Activated CD4-positive, alpha-beta T cell treated with anti-CD3 and anti-CD28 coated beads, Interleukin-2, amount 50 U/mL, for 1 hour (primary cell): Measurements from ENCODE around the gene SLC6A9.

Experiments
- DNase-seq: peaks from one replicate; pipeline ENCODE4 v3.0.0-alpha.2; 2020

The SLC6A9 gene

DNA sequence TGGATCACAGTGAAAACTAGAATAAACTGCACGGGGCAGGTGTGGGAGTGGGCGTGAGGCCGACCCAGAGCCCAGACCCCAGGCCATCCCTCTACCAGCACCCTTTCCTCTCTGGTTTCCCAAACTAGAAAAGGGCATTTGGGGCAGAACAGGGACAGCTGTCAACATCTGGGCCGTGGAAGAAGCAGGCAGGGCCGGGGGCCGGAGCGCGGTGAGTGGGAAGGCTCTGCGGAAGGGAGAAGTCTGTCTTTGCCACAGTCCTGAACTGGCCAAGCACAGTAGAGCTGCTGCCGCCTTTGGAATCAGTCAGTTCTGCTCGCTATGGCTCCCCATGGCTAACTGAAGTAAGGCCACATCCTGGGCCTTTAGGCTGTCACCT lies 33.3 kb downstream of the SLC6A9 start:
- no peak for DNase-seq

DNA sequence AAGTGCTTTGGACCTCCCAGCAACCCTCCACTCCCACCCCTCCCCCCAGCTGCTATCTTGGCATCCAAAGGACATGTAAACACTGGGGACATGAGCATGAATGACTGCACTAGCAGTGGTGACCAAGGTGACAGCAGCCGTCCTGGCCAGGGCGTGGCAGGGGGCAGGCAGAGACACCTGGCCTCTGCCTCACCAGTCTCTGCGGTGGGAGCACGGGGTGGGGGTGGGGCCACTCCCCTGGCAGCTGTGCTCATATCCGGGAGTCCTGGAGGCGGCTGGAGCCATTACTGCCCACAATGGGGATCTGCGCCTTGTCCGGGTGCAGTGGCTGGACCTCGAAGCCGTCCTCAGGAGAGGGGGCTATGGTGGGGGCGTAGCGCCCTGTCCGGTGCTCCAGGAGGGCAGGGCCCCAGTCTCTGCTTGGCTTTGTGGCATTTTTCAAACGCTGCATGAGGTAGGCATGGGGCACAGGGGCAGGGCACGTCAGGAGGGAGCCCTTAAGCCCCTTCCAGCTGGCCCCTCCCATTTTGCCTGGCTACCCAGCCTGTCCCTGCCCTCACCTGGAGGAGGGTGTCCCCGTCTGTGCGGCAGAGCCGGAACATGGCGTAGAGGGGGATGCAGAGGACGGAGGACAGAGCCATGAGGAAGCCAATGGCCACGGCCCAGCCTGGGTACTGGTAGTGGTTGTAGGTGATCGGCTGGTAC lies 33.8 kb downstream of the SLC6A9 start:
- DNase-seq, result no peak

DNA sequence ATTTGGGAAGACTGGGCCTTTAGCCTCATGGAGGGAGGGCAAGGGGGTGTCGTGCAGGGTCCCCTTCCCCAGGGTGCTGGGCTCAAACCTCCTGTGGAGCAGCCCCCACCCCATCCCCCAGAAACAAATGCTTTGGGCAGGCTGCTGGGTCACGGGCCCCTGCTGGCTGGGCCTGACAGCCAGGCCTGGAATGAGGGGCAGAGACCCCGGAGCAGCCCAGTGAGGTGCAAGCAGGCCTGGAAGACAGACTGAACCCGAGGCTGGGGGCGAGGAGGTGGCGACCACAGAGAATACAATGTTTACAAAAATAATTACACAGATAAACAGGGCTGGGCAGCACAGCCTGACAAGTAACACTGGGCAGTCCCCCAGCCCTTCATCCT lies 34.5 kb downstream of the SLC6A9 start:
- no peak for DNase-seq

DNA sequence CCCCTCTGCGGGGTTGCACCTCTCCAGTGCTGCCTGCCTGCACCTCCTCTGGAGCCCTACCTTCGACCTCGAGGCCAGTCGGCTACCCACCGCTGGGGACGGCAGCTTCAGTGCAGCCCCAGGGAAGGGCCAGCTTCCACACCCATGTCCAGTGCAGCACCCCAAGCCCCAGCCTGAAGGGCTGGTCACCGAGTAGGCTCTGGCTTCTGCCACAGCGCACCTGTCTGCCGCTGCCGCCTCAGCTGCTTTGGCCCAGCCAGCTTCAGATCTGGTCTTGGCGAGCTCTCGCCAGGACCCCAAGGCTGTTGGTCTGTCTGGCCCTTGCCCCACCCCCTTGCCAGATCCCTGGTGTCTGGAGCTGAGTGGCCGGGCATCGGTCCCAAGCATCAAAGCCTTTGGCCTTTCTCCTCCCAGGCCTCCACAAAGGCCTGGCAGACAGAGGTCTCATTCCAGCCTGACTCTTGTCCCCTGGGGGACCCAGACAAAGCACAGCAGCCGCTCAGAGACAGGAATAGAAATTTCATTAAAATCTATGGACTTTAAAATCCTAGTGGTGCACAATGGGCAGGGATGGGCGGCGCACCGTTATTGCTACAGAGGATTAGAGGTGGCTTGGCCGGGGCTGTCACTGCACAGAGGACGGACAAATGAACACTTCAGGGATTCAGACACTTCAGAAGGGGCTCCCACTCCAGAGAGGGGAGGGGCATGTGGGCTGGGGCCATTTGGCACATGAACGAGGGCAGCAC lies 35.1 kb downstream of the SLC6A9 start:
- DNase-seq, result no peak

DNA sequence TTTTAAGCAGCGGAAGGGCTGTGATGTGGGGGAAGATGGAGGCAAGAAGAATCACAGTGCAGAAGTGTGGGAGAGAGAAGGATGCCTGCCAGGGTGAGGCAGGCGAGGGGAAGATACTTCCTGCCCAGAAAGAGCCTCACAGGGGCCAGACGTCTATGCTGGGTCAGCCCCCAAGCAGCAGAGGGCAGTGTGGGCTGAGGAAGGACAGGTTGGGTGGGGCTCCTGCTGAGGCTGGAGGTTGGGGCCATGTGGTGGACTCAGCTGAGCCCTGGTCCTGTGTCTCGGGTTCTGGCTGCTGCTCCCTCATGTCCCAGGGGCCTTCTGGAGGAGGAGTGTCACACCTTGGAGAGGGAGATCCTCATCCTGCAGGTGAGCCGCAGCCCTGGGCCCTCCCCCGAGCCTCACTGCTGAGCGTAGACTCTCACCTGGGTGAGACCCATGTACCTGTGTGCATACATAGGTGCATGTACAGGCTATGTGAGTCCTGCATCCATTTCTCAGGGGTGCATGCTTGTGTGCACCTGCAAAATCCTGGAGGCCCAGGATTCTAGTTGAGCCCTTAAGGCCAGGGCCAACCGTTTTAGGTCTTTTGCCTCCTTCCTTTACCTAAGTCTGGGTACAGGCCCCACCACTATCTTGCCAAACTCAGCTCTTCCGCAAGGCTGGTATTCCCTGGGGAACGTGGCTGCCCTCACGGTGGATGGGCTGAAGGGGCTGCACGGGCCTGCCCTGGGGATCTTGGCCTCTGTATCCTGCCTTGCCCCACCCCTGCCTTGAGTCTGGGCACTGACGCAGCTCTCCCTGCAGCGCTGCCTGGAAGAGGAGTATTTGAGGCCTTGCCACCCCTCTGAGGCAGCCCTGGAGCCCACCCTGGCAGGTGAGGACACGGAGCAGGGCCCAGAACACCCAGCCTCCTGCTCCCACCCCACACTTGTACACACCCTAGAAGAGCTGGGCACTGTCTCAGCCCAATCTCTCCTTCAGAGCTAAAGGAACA lies 36.2 kb downstream of the SLC6A9 start:
- no peak for DNase-seq

DNA sequence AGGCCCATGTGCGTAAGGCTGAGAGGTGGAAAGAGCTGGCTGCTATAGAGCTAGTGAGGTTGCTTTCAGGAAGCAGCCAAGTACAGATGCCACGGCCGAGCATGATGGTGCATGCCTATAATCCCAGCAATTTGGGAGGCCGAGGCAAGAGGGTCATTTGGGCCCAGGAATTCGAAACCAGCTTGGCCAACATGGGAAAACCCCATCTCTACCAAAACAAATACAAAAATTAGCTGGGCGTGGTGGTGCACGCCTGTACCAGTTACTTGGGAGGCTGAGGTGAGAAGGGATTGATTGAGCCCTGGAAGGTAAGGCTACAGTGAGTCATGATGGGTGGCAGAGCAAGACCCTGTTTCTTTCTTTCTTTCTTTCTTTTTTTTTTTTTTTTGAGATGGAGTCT lies 37.2 kb downstream of the SLC6A9 start:
- no peak for DNase-seq

DNA sequence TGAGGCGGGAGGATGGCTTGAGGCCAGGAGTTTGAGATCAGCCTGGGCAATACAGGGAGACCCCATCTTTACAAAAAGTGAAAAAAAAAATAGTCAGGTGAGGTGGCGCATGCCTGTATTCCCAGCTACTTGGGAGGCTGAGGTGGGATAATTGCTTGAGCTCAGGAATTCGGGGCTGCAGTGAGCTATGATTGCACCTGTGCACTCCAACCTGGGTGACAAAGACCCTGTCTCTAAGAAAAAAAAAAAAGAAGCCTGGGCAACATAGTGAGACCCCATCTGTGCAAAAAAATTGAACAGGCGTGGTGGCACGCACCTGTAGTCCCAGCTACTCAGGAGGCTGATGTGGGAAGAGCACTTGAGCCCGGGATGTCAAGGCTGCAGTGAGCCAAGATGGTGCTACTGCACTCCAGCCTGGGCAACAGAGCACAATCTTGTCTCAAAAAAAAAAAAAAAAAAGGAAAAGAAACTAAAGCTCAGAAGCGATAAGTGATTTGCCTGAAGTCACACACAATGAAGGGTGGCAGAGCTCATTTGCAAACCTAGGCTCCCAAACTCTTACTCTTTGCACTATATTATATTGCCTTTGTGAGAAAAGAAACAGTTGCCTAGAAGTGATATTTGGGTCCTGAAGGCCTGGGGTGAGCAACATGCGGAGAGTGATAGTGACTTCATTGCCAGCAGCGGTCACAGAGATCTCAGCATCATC lies 37.9 kb downstream of the SLC6A9 start:
- DNase-seq, result no peak

DNA sequence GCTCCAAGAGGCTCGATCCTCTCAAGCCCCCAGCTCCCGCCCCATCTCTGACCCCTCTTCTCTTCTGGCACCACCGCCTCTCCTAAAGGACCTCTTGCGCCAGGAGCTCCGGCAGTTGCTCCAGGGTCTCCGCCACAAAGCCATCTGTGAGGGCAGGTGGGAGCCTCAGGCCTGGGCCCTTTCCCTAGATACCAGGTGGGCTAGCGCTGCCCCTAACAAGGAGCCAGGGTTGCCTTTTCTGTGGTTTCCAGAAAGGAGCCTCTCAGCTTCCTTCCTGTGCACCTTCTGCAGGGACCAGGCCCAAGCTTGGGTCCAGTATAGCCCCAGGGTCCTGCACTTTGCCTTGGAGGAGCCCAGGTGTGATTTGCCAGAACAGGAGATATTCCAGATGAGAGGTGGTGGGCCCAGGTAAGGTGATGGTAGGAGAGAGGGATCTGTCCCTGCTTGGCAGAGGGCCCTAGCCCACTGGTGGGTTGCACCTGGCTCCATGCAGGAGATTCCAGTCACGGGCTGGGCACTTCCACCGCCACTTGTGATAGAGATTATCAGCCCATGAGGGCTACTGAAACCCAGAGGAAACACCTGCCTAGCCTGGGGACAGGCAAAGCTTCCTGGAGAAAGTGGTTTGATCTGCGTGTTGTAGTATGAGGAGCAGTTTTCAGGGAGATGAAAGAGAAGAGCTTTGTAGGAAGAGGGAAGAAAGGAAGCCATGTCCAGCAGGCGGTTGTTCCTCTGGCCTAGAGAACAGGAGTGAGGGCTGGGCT lies 38.8 kb downstream of the SLC6A9 start:
- DNase-seq, result no peak

DNA sequence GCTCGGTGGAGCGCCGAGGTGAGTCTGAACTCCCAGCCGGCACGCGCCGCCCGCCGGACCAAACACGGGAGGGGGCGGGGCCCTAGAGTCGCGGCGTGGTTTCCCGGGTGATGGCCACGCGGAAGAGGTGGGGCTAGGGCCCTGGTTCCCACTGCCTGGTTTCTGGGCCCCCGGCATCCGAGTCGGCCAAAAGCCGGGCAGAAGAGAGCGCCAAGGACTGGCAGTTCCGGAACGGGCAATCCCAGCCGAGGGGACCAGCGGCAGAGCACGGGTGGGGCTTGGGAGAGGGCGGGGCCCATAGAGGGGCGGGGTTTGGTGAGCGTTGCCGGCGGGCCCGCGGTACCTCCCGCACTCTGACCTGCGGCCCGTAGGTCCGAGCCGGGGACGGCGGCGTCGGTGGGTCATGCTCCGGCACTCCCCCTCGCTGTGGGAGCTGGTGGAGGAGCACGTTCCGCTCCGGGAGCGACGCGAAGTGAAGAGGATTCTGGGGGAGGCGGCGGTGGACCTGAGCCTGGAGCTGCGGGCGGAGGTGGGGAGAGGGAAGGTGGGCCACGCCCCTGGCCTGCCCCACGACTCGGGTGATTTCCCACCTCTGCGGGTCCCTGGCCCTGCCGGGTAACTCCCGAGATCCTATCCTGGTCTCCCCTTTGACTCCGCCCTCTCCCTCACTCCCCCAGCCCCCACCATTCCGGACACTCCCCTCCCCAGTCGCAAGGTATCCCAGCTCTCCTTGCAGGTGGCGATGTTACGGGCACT lies 39.6 kb downstream of the SLC6A9 start, which contains the start of gene CCDC24:
TSS of gene CCDC24 (plus strand) at position 124 of the 756 bp plus-strand sequence. CDS start at position 404, 280 bp downstream.
- peak; percentile 66 for DNase-seq

DNA sequence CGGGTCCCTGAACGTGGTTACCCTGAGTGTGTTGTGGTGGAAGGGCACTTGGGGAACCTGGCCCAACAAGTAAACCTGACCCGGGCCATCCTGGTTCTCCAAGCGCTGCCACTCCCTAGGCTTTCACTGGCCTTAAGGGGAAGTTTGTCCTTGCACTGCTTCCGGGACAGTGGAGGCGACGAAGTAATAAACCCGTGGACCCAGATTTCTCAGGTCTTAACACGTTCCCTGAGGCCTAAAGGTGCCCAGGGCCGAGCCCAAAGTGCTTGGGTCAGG lies 40.1 kb downstream of the SLC6A9 start:
- no peak for DNase-seq

DNA sequence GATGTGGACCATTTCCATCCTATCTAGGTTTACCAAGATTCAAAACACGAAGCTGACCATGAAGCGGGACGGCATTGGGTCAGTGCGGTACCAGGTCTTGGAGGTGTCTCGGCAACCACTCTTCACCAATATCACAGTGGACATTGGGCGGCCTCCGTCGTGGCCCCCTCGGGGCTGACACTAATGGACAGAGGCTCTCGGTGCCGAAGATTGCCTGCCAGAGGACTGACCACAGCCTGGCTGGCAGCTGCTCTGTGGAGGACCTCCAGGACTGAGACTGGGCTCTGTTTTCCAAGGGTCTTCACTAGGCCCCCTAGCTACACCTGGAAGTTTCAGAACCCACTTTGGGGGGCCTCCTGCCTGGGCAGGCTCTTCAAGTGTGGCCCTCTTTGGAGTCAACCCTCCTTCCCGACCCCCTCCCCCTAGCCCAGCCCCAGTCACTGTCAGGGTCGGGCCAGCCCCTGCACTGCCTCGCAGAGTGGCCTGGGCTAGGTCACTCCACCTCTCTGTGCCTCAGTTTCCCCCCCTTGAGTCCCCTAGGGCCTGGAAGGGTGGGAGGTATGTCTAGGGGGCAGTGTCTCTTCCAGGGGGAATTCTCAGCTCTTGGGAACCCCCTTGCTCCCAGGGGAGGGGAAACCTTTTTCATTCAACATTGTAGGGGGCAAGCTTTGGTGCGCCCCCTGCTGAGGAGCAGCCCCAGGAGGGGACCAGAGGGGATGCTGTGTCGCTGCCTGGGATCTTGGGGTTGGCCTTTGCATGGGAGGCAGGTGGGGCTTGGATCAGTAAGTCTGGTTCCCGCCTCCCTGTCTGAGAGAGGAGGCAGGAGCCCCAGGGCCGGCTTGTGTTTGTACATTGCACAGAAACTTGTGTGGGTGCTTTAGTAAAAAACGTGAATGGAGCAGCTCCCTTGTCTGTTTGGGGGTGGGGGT lies 40.7 kb downstream of the SLC6A9 start:
- DNase-seq, result no peak

DNA sequence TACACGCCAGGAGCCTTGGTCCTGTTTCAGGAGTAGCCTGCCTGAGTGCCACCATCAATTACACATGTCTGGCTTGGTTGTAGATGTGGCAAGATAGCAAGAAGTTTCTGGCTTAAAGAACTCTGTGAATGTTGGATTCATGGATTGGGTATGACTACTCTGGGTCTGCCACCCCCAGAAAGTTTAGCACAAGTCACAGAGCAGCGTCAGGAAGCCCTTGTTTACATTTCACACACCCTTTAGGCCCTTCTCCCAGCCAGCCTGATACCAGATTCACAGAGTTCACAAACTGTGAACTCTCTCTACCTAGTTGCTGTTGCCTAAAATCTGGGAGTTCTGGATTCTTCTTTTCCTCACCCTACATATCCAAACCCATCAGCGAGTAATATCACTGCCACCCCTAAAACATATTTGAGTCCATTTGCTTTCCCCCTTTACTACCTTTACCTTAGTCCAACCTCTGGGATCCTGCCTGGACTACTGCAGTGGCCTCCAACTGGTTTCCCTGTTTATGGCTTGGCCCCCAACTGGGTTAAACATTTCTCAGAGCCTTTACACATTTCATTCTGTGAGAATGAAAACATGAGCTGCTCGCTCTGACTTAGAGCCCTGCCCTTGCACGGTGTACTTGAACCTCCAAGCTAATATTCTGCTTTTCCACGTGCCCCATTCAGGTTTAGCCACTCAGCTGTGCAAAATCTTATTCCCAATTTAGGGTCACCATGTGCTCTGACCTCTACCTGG lies 43.9 kb downstream of the SLC6A9 start:
- no peak for DNase-seq

DNA sequence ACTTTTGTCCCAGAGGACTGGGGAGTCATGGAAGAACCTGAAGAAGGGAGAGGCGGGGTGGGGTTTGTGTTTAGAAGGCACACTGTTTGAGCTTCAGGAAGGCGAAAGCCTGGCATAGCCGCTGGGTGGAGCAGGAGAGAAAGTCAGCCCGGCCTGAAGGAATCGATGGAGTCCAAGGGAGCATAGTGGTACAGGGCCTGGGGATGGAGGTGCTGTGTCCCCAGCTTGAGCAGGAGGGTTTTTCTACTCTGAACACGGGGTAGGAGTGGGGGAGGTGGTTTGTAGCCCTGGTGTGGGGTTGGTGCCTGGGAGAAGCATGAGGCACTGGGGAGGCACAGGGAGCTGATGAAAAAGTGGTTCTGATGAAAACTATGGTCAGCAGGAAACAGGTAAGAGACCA lies 44.5 kb downstream of the SLC6A9 start:
- no peak for DNase-seq

DNA sequence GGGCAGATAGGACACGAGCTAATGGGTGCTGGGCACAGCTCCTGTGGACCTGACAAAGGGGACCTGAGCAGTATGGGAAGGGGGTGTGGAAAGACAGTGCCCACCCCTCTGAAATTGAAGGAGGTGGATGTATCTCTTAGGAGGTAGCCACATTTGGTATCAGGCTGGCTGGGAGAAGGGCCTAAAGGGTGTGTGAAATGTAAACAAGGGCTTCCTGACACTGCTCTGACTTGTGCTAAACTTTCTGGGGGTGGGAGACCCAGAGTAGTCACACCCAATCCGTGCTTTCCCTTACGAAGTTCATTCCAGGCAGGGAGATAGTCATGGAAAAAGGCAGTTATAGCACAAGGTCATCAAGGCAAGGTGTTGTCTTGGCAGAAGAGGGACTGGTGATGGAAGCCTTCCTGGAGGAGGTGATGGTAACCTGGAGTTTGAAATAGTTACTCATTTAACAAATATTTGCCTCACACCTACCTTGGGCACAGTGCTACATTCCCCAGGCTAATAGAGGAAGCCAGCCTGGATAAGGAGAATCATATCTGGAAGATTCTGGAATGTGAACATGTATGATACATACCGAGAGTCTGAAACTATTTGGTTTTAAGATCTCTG lies 45.2 kb downstream of the SLC6A9 start:
- no peak for DNase-seq

DNA sequence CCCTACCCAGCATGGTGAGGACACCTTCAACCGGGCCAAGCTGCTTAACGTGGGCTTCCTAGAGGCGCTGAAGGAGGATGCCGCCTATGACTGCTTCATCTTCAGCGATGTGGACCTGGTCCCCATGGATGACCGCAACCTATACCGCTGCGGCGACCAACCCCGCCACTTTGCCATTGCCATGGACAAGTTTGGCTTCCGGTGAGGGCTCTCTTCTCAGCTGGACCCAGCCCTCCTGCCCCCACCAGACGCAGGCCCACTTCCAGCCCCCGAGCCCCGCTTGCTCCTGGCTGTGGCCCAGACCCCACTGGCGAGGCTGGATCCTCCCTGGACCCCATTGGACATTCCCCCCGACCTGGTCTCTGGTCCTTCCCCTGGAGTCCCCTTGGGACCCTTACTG lies 46.4 kb downstream of the SLC6A9 start:
- DNase-seq, result no peak

DNA sequence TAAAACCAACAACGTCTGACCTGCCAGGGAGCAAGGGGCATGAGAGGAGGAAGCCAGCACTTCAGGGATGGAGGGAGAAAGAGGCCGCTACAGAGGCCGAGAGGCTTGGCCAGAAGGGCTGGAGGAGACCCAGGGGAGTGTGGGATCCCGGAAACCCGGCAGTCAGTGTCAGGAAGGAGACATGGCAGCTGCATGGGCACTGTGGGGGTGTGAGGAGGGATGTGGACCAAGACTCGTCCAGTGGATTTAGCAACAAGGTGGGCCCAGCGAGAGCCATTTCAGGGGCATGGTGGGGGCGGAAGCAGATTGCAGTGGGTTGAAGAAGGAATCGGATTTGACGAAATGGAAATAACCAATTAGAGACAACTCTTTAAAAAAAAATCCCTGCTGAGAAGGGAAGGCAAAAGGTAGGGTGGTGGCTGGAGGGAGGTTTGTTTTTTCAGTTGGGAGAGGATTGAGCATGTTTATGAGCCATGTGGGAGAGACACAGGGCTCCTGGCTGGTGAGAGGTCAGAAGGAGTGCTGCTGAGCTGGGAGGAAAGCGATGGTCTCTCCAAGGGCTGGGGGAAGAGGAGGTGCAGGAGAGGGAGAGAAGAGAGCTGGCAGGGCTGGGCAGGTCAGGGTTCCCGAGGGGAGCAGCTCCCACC lies 47.9 kb downstream of the SLC6A9 start:
- DNase-seq, result no peak

DNA sequence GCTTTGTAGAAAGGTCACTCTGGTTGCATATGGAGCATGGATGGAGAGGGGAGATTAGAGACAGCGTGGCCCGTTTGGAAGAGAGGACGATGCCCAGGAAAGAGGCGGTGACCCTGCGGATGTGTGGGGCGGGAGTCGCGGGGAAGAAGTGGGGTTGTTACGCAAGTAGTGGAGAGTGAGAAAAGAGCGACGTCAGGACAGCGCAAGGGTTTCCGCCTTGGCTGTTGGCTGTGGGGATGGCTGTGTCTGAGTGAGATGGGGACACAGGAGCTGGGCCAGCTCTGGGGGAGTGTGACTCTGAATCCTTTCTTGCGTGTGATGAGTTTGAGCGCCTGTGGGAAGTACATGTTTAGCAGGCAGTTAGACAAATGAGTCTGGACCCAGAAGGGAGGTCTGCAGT lies 48.5 kb downstream of the SLC6A9 start:
- DNase-seq, result no peak

DNA sequence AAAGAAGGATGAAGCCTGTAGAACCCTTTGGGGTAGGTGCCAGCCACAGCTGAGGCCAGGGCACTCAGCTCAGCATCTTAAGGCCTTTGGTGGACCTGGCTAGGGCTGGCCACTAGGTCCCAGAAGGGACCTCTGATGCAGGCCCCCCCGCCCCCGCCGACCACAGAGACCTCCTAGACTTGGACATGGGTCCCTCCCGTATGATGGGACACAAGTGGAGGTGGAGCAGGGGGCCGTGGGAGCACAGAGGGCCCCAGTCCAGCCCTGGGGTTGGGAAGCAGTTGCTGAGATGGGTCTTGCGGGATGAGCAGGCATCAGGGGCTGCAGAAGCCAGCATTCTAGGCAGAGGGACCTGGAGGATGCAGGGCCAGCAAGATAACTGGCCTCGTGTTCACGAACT lies 49.0 kb downstream of the SLC6A9 start:
- DNase-seq, result no peak

DNA sequence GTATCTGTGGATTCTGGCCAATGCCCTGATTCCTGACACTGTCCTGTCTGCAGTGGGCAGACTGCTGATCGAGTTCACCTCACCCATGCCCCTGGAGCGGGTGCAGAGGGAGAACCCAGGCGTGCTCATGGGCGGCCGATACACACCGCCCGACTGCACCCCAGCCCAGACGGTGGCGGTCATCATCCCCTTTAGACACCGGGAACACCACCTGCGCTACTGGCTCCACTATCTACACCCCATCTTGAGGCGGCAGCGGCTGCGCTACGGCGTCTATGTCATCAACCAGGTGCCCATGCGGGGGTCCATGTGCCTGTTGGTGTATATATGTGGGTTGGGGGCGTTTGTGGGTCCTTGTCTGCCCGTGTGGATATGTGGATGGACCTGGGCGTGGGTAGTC lies 49.6 kb downstream of the SLC6A9 start:
- DNase-seq, result no peak
